ENCODE measurements around the gene TMEM52. TPM values are rescaled to one million over a fixed set of nuclear protein-coding genes. Genes with fewer than 3 reads are reported as not detected.
A peak's percentile ranks its signal among the peaks of the same experiment; 100 is the strongest.

Gene TMEM52
- total and polyA plus RNA-seq, 10 donors, result 0.35 to 4.7 (median 1.7) TPM; not detected in 1

GRCh38 chr1:1914971-1915692 is 3.9 kb downstream of the TMEM52 start, which contains the start of gene CALML6:
Gene CALML6, plus strand, starts transcription at chr1:1915260. Its CDS starts 21 bp downstream, at chr1:1915281.
- Histone ChIP-seq H3K27me3 (replicated peaks in 1 of 7) (peaks cover 0 to 16% (median 0%) of the 10 kb centered on the region in 7 donors), H3K36me3 (no peaks in the 10 kb centered on the region), H3K9me3 (no peaks in the 10 kb centered on the region), H3K4me1 (peaks cover 8 to 30% (median 23%) of the 10 kb centered on the region in 6 donors), H3K27ac (no peak within 1 kb of the TSS), H3K4me3 (no peak within 1 kb of the TSS)
- intact Hi-C loops (cut with DNase I; ENCODE audit: low total_unique reads), result no loop called here
- TF ChIP-seq CTCF (IDR thresholded peaks at IDR 0.05 in 8 of 11, conservative IDR thresholded peaks at IDR 0.05 in 3 of 11), result no peak
- no peak for TF ChIP-seq POLR2A (IDR thresholded peaks at IDR 0.05)
- TF ChIP-seq POLR2AphosphoS5 (IDR thresholded peaks at IDR 0.05), result no peak
- peak; percentile 73 for DNase-seq
- WGBS, 5 donors, result 86 to 92% (median 87%) methylated on average over 13 to 15 of the region's 15 CpGs

- Histone ChIP-seq H3K36me3 (no peaks in the 10 kb centered on the region), H3K9me3 (no peaks in the 10 kb centered on the region), H3K4me1 (peaks cover 10 to 30% (median 24%) of the 10 kb centered on the region in 6 donors), H3K27me3 (replicated peaks in 1 of 7) (peaks cover 0 to 16% (median 0%) of the 10 kb centered on the region in 7 donors), H3K27ac (no peak overlapping the region), H3K4me3 (no peak overlapping the region)
- no peak for TF ChIP-seq POLR2A (IDR thresholded peaks at IDR 0.05)
- TF ChIP-seq POLR2AphosphoS5 (IDR thresholded peaks at IDR 0.05), result no peak
- no peak for TF ChIP-seq CTCF (IDR thresholded peaks at IDR 0.05 in 8 of 11, conservative IDR thresholded peaks at IDR 0.05 in 3 of 11)
- intact Hi-C loops (cut with DNase I; ENCODE audit: low total_unique reads), result no loop called here
- DNase-seq, result peak; percentile 71
- WGBS, 5 donors, result 62 to 90% (median 75%) methylated on average over 2 to 20 of the region's 20 CpGs
Measured at GRCh38 chr1:1914101-1914970, 4.7 kb downstream of the TMEM52 start.

GRCh38 chr1:1911350-1912041 is 7.6 kb downstream of the TMEM52 start:
- peak; percentile 70 for DNase-seq
- Histone ChIP-seq H3K36me3 (no peaks in the 10 kb centered on the region), H3K27ac (no peak overlapping the region), H3K4me3 (no peak overlapping the region), H3K4me1 (peaks cover 8 to 33% (median 29%) of the 10 kb centered on the region in 6 donors), H3K27me3 (replicated peaks in 1 of 7) (peaks cover 0 to 7% (median 0%) of the 10 kb centered on the region in 7 donors), H3K9me3 (no peaks in the 10 kb centered on the region)
- intact Hi-C loops (cut with DNase I; ENCODE audit: low total_unique reads), result no loop called here
- no peak for TF ChIP-seq POLR2AphosphoS5 (IDR thresholded peaks at IDR 0.05)
- no peak for TF ChIP-seq CTCF (IDR thresholded peaks at IDR 0.05 in 8 of 11, conservative IDR thresholded peaks at IDR 0.05 in 3 of 11)
- no peak for TF ChIP-seq POLR2A (IDR thresholded peaks at IDR 0.05)
- 85 to 89% (median 88%) methylated on average over 13 of the region's 13 CpGs for WGBS, 5 donors

Data from spleen (tissue), 11 donors.